Measurements from ENCODE around the gene CFAP73.
"Not testable (repeated sequence)": the region's sequence is repeated elsewhere in the genome, so short reads cannot be mapped to it uniquely, and the experiment has no call there.

CFAP73 gene

DNA sequence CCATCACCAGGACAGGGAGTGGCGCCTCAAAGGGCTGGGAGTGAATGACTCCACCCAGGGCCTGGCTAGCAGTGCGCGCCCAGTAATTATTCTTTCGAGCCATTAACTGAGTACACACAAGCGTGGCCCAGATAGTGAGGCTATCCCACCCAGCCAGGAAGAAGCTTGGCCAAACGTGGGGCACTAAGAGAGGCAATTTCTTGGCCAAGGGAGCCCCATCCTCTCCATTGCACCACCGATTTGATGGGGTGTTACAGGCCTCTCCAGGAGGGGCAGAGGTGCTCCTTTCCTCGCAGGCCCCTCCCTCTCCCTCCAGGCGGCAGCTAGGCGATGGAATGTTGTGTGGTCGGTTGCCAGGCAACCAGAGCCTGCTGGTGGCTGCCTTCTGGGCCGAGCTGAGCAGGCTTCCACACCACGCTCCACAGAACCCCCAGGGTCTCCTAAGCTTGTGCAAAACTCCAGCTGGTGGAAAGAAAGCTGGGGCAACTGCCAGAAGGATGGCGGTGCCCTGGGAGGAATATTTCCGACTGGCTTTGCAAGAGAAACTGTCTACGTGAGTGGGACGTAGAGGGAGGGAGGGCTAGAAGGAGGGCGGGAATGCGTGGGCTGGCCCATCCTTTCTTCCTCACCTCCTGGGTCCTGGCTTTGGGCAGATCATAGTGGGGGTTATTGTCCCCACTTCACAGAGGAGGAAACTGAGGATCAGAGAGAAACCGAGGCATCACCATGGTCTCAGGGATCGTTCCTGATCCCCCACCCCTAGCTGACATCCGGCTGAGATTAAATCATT, at the start of gene CFAP73:
TSS of gene CFAP73 (plus strand) at position 364 of the 790 bp plus-strand sequence. CDS start at position 498, 134 bp downstream.
- in situ Hi-C loops (cut with MboI; ENCODE audit: low sequenced_read_pairs), result no loop called here

DNA sequence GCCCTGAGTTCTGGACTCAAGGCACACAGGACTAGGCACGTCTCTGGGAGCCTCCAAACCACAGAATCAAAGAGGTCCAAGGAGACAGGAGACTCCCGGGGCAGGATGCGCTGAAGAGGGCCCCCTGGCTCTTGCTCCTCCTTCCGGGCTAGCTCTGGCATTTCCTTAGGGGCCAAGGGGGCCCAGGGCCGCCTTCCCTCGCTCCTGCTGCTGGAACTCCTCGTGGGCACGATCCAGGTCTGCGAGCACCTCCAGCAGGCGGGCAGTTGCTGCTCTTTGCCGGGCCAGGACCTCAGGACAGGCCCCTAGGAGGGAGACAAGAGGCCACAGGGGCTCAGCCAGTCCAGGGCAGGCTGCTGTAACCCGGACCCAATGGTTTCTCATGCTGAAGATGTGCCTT, 49.8 kb upstream of the CFAP73 start:
- in situ Hi-C loops (cut with MboI; ENCODE audit: low sequenced_read_pairs), result no loop called here

DNA sequence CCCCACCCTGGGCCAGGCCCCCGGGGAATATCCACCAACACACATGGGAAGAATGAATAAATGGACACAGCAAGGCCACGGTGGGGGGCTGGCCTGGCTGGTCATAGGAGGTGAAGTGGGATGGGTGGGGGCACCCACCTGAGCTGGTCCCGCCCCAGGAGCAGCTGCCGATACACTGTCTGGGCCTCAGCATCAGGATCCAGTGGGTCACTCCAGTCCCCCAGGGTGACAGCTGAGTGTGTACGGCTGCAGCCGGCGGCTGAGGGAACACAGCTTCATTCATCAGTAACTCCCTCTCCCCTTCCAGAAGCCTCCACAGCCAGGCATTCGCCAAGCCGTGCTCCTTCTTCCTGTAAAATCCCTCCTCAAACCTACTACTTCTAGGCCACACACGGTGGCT, 47.8 kb upstream of the CFAP73 start:
- in situ Hi-C loops (cut with MboI; ENCODE audit: low sequenced_read_pairs), result no loop called here

DNA sequence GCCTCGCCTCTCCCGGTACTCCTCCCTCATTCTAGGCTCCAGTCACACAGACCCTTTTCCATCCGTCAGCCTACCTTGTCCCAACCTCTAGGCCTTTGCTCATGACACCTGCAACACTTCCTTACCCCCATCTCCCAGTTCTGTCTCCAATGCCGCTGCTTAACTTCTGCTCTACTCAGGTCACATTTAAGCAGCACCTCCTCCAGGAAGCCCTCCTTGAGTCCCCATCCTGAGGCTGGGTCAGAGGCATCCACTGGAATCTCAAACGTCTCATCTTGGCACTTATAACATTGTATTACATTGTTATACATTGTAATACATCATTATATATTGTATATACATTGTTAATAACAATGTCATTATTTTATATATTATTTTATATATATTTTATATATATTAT, 46.7 kb upstream of the CFAP73 start:
- in situ Hi-C loops (cut with MboI; ENCODE audit: low sequenced_read_pairs), result no loop called here

DNA sequence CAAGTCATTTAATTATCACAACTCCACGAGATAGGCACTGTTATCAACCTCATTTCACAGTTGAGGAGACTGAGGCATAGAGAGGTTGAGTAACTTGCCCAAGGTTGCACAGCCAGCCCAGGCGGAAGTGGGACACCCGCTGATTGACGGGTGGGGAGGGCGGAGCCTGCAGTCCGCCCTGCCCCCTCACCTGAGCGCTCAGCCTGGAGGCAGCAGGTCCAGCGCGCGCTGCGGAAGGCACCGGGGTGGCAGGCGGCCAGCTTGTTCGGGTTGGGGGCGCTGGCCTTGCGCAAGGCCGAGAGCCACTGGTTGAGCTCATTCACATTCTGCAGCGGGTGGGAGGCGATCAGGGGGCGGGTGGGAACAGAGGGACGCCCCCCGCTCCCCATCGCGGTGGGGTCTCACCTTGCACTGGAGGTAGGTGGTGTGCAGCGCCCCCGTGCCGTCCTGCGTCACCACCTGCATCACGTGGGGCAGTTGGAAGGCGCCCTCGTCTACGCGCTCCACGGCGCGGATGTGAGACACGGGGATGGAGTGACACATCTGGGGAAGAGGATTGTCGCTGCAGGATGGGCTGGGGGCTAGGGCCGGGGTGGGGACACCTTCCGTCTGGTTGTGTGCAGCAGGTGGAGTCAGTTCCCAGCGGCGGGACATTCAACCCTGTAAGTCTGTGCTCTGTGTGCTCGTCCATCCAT, 45.6 kb upstream of the CFAP73 start:
- in situ Hi-C loops (cut with MboI; ENCODE audit: low sequenced_read_pairs), result no loop called here

DNA sequence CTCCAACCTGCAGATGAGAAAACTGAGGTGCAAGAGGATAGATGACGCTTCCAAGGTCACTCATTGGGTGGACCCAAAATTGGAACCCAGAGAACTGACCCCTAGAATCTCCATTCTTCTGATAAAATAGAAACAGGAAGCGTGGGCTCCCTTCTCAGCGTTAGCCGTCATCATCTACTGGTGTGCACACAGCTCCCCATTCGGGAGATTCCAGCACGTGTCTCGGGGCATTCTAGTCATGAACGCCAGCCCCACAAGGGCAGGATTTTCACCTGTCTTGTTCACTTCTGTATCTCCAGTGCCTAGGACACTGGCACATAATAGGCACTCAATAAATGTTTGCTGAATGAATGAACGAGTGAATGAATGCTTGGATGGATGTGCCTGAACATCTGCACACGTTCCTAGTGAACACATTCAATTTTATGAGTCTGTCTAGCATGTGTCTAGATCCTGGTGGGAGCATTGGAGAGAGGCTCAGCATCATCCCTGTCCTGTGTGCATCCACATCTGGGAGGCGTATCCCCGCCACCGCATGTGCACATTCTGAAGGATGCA, 44.5 kb upstream of the CFAP73 start:
- in situ Hi-C loops (cut with MboI; ENCODE audit: low sequenced_read_pairs), result no loop called here

DNA sequence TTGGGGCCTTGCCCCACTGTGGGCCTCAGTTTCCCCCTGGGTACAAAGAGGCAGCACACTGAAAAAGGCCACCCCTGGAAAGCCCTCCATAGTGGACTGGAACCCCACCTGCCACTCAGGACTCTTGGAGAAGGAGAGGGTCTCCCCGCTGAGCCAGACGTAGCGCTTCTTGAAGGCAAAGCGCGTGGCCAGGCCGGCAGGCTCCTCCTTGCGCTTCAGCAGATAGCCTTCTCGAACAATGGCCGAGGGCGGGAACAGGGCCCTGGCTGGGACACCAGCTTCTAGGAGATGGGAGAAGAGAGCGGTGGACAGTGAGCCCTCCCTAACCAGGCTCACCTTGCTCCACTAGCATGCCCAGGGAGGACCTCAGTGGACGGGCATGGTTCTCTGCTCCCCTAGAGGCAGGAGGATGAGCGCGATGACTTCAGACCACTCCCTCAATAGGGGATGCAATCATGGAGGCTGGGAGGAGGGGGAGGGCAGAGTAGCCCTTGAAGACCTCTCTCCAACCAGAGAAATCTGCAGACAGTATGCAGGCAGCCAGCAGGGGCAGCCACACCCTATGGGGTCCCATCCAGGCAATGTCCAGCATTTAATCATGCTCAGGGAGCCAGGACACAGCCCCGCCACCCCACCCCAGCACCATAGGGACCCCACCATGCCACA, 43.8 kb upstream of the CFAP73 start:
- in situ Hi-C loops (cut with MboI; ENCODE audit: low sequenced_read_pairs), result no loop called here

DNA sequence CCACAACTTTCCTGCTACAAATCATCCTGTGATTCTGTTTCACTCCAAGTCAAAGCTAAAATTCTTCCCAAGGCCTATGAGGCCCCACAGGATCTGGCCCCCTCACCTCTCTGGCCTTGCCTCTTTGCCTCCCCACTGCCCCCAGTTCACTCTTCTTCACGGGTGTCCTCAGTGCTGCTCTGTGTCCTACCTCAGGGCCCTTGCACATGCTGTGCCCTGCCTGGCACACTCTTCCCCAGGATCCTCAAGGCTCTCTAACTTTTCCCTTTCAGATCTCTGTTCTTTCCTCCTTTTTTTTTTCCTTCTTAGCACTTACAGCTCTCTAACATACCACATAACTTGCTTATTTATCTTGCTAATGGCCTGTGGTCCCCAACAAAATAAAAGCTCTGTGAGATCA, 43.2 kb upstream of the CFAP73 start:
- in situ Hi-C loops (cut with MboI; ENCODE audit: low sequenced_read_pairs), result no loop called here

DNA sequence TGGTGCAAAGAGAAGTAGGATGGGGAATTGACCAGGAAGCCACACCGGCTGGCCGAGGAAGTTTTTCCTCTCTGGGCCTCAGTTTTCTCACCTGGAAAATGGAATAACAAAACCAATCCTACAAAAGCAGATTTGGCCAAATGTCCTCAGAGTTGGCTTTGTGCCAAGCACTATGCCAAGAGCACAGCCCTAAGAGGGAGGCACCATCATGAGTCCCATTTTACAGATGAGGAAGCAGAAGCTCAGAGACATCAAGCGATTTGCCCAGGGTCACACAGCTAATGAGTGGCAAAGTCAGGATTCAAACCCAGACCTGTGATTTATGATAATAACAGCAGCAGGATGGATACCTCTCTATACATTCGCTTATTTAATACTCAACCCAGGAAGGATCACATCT, 41.2 kb upstream of the CFAP73 start:
- in situ Hi-C loops (cut with MboI; ENCODE audit: low sequenced_read_pairs), result no loop called here

DNA sequence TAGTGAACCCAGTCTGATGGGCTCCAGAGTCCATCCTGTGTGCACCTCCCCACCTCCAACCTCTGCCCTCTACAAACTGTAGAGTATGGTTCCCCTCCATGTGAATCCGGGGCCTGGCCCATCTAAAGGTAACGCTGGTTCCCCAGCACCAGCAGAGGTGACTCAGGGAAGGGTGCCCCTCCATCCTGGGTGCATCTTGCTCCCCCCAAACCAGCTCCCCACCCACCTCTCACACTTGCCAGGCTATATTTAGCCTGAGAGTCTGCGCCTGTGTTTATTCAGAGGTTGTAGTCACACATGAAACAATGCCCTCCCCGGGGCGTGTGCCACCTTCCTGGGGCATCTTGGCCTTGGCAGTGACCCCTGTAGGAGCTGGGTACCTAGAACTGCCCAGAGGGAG, 40.2 kb upstream of the CFAP73 start:
- in situ Hi-C loops (cut with MboI; ENCODE audit: low sequenced_read_pairs), result no loop called here

DNA sequence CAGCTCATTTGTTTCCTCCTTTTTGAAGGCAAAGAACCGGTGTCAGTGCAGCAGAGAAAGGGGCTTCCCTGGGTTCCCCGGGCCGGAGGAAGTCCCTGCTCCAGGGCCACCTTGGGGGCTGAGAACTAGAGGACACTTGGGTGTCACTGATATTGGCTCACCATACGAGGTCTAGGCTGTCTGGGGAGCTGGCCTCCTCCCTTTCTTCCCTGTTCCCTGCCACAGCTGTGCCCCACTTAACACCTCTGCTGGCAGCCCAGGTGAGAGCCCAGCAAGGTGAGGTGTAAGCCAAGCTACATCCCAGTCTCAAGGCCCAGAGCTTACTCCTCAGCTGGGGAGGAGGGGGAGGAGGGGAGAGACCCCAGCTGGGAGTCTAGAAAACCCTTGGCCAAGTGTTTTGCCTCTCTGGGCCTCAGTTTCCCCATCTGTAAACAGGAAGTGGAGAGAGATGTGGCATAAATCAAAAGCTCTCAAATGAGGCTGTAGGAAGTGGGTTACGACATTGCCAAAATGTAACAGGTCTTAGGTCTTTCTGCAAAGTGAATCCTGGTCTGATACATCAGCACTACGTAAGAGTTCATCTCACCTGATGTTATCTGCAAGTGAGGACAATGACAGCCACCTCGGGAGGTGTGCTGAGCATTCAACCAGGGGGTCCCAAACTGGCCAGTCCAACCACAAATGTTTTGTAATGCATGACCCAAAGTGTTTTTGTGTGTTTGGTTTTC, 39.5 kb upstream of the CFAP73 start:
- in situ Hi-C loops (cut with MboI; ENCODE audit: low sequenced_read_pairs), result no loop called here

DNA sequence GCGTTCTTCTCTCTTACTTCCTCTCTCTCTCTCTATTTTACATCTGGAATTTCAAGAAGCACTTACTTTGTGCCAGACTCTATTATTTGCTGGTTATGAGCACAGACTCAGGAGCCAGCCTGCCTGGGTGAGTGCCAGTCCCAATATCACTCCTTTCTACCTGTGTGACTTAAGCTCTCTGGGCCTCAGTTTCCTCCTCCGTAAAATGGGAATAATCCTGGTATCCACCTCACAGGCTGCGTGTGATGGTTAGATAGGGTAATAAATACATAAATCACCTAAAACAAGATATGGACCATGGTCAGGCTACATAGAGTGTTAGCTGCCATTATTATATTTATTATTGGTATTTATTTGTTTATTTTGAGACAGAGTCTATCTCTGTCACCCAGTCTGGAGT, 38.3 kb upstream of the CFAP73 start:
- in situ Hi-C loops (cut with MboI; ENCODE audit: low sequenced_read_pairs), result no loop called here

DNA sequence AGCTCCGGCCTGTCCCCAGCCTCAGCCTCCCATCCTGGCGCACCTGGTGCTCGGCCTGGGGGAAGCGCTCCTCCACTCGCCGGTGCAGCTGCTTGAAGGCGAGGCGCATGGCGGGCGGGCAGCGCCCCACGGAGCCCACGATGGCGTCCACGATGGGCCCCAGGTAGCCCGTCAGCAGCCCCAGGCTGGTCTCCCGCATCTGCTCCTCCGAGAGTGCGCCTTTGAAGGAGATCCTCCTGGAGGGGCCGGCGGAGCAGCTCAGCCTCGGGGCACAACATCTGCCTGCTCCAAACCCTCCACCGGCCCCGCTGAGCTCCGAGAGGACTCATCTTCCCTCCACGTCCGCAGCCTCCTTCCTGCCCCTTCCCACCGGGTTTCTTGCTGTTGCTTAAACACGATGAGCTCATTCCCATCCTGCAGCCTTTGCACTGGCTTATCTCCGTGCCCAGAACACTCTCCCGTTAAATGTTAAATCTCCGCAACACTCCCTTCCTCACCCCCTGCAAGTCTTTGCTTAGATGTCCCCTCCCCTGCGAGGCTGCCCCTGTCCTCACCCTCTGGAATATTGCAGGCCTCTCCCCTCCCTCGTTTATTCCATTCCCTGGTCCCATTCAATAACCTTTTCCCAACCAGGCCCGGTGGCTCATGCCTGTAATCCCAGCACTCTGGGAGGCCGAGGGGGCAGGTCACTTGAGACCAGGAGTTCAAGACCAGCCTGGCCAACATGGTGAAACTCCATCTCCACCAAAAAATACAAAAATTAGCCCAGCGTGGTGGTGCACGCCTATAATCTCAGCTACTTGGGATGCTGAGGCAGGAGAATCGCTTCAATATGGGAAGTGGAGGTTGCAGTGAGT, 37.3 kb upstream of the CFAP73 start:
- in situ Hi-C loops (cut with MboI; ENCODE audit: low sequenced_read_pairs), result no loop called here

DNA sequence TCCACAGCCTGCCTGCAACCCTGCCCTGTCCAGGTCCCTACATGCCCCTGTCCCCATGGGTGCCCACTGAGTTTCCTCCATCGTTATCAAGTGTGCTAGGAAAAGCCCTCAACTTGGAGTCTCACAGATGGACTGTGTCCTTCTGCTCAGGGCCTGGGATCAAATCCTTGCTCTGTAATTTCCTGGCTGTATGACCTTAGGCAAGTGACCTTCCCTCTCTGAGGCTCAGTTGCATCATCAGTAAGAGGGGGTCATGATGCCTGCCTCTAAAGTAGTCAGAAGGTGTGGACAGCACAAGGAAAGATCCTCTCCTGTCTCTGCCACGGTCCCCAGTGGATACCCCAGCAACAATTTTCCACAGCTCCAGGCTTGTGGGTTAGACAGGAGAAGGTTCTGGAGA, 36.1 kb upstream of the CFAP73 start:
- in situ Hi-C loops (cut with MboI; ENCODE audit: low sequenced_read_pairs), result no loop called here

DNA sequence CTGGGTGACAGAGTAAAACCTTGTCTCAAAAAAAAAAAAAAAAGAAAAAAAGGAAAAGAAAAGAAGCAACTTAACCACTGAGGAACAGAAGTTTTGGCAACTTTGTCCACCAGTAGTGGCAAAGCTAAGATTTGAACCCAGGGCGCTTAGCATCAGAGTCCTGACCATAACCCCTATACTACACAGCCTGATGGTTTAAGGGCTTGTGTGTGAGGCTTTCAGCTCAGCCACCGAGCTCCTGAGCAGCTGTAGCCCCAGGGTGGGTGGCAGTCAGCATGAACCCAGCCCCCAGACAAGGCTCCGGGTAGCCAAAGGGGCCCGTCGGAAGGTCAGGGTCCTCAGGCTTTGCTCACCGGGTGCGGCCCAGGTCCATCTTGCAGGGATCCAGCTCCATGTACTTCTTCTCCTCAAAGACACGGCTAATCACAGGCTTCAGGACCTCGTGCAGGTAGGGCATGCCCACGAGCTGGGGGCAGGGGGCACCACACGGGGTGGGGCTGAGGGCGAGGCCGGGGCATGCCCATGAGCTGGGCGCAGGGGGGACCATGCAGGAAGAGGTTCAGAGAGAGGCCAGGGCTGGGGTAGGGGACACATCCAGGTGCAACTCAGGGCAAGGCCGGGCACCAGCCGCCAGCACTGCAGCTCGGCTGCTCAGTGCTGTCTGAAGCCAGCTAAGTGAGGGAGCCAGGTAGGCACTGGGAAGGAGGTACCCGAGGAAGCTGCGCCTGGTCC, 34.9 kb upstream of the CFAP73 start:
- in situ Hi-C loops (cut with MboI; ENCODE audit: low sequenced_read_pairs), result no loop called here

DNA sequence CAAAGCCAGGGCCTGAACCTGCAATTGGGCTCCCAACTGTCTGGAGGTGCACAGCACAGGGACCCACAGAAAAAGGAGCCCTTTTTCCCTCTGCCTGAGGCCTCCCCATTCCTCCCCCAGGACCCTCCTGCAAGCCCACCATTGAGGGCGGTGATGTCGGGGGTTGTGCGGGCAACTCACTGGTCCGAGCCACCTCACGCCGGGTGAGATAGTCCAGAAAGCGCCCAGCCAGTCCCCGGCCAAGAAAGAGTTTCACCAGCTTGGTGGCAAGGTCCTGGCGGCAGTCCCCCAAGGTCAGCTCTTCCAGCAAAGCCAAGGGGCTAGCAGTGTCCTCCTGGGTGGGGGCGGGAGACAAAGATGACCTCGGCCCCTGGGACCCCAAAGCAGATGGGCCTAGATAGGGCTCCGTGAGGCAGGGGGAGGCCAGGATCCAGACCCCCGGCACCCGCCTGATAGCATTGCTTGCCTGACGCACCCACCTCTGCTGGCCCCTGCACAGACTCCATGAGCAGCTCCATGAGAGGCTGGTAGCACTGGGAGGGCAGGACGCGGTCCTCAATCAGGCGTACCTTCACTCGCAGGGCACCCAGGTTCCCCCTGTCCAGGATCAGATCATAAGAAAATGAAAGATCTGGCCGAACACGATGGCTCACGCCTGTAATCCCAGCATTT, 33.9 kb upstream of the CFAP73 start:
- in situ Hi-C loops (cut with MboI; ENCODE audit: low sequenced_read_pairs), result no loop called here

DNA sequence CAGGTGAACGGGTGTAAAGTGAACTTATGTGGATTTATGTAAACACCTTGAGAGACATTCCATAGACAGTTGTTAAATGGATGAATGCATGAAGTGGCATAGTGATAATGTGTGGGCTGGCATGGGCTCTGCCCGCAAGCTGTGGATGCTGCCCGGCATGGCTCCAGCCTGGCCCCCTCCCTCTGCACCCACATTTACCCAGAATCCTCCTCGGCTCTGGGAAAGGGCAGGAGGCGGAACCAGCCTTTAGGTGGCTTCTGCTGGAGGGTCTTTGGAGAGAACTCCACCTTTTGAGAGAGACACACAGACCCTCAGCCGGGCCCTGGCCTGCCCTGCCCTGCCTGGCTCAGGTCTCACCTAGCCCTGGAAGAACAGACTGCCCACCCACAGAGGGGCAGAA, 32.6 kb upstream of the CFAP73 start:
- in situ Hi-C loops (cut with MboI; ENCODE audit: low sequenced_read_pairs), result no loop called here

DNA sequence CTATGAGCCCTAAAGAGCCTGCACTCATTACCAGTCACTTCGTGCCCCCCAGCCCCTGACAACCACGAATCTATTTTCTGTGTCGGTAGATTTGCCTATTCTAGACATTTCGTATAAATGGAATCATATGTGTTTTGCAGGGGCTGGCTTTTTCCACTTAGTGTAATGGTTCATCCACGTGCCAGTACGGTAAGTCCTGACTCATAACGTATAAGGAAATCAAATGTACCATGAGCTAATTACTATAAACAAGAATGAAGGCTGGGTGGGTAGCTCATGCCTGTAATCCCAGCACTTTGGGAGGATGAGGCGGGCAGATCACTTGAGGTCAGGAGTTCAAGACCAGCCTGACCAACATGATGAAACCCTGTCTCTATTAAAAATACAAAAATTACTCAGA, 31.8 kb upstream of the CFAP73 start:
- in situ Hi-C loops (cut with MboI; ENCODE audit: low sequenced_read_pairs), result not testable (repeated sequence)

DNA sequence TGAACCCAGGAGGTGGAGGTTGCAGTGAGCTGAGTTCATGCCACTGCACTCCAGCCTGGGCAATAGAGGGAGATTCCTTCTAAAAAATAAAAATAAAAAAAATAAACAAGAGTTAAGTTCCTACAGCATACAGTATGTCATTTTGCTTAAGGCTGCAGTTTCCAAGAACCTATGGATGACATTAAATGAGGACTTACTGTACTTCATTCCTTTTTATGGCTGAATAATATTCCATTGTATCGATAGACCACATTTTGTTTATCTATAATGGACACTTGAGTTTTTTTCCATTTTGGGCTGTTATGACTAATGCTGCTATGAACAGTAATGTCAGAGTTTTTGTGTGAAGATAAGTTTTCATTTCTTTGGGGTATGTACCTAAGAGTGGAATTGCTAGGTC, 31.4 kb upstream of the CFAP73 start:
- in situ Hi-C loops (cut with MboI; ENCODE audit: low sequenced_read_pairs), result no loop called here

Data from hTERT RPE-1 (cell line).